ENCODE measurements around the gene COA7. TPM values are rescaled to one million over a fixed set of nuclear protein-coding genes. Genes with fewer than 3 reads are reported as not detected.

The COA7 gene
- total RNA-seq, 2 experiments from 2014 or later, result 7.0 to 26.1 TPM

DNA sequence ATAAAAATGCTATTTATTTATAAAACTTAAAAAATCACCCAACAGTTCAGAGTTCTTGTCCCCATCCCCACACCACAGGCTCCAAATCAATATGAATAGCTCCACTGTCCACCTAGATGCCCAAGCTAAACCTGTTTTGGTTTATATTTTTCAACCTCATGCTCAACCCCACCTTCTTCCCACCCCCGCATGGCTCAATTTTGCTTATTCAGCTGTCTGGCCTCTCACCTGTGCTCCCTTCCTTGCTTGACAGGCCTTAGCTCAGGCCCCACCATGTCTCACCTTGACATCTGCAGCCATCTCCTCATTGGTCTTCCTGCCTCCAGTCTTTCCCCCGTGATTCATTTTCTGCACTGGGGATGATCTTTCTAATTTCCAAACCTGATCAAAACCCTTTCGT is 17.8 kb downstream of the COA7 start:
- Histone ChIP-seq H3K4me3 (ENCODE audit: low read depth, low read length, poor library complexity, severe bottlenecking) (no peak overlapping the region), H3K9me2 (ENCODE audit: insufficient read depth, low read length) (no peaks in the 10 kb centered on the region), H2AFZ (ENCODE audit: low read length) (no peak overlapping the region), H3K27ac (ENCODE audit: low read depth, low read length, poor library complexity, severe bottlenecking) (no peak overlapping the region), H3K36me3 (ENCODE audit: insufficient read depth, low read length) (peaks cover 8% of the 10 kb centered on the region), H3K4me1 (ENCODE audit: insufficient read depth, low read length, poor library complexity, severe bottlenecking) (no peaks in the 10 kb centered on the region), H3K4me2 (ENCODE audit: low read length) (no peak overlapping the region), H3K79me2 (ENCODE audit: insufficient read depth, low read depth, low read length) (no peaks in the 10 kb centered on the region), H3K9me3 (ENCODE audit: low read length) (no peaks in the 10 kb centered on the region), H4K20me1 (ENCODE audit: insufficient read depth, low read length) (no peaks in the 10 kb centered on the region)
- POLR2A ChIA-PET, result interaction anchor here (0.6 to 1.3 kb wide), 2 partner anchors 11 to 276 kb away, joined by 3 read pairs; partner anchors contain the start of genes ORC1 and PRPF38A
- TF ChIP-seq EZH2phosphoT487 (IDR thresholded peaks at IDR 0.05; ENCODE audit: borderline replicate concordance, low read depth, low read length), result no peak
- TF ChIP-seq, protein P1, sequence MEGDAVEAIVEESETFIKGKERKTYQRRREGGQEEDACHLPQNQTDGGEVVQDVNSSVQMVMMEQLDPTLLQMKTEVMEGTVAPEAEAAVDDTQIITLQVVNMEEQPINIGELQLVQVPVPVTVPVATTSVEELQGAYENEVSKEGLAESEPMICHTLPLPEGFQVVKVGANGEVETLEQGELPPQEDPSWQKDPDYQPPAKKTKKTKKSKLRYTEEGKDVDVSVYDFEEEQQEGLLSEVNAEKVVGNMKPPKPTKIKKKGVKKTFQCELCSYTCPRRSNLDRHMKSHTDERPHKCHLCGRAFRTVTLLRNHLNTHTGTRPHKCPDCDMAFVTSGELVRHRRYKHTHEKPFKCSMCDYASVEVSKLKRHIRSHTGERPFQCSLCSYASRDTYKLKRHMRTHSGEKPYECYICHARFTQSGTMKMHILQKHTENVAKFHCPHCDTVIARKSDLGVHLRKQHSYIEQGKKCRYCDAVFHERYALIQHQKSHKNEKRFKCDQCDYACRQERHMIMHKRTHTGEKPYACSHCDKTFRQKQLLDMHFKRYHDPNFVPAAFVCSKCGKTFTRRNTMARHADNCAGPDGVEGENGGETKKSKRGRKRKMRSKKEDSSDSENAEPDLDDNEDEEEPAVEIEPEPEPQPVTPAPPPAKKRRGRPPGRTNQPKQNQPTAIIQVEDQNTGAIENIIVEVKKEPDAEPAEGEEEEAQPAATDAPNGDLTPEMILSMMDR (conservative IDR thresholded peaks at IDR 0.05; ENCODE audit: low read length), result no peak
- intact Hi-C loops (cut with micrococcal nuclease; ENCODE audit: unreplicated experiment), result no loop called here
- BruUV-seq (replicated peaks), result no TSS peak
- DNase-seq (ENCODE audit: low spot score), result no peak
- CTCF ChIA-PET (ENCODE audit: unreplicated experiment), result no interaction called here

DNA sequence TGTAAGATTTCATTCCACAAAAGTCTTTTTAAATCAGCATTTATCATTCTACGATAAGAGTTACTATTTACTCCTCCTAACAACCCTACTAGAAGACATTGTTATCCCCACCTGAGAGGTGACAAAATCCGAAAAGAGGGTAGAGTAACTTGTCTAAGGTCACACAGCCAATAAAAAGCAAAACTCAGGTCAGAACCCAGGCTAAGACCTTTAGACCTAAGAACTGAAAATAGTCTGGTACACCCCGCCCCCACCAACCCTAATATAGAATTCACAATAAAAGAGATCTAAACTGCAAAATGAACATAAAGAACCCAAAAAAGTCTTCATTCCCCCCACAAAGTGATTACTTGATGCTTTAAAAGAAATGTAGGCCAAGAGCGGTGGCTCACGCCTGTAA is 18.6 kb downstream of the COA7 start:
- ChIA-PET POLR2A (interaction anchor here (0.6 to 1.2 kb wide), 4 partner anchors 219 to 313 kb away, joined by 3 to 6 read pairs (median 3); partner anchors contain the start of gene CC2D1B), CTCF (ENCODE audit: unreplicated experiment) (no interaction called here)
- H4K20me1 ChIP-seq (ENCODE audit: insufficient read depth, low read length), result no peaks in the 10 kb centered on the region
- BruUV-seq (replicated peaks), result no TSS peak
- no peak overlapping the region for H3K27ac ChIP-seq (ENCODE audit: low read depth, low read length, poor library complexity, severe bottlenecking)
- DNase-seq (ENCODE audit: low spot score), result no peak
- no peak overlapping the region for H3K4me3 ChIP-seq (ENCODE audit: low read depth, low read length, poor library complexity, severe bottlenecking)
- H2AFZ ChIP-seq (ENCODE audit: low read length), result no peak overlapping the region
- intact Hi-C loops (cut with micrococcal nuclease; ENCODE audit: unreplicated experiment), result no loop called here
- no peaks in the 10 kb centered on the region for H3K9me2 ChIP-seq (ENCODE audit: insufficient read depth, low read length)
- peaks cover 8% of the 10 kb centered on the region for H3K4me1 ChIP-seq (ENCODE audit: insufficient read depth, low read length, poor library complexity, severe bottlenecking)
- no peak overlapping the region for H3K4me2 ChIP-seq (ENCODE audit: low read length)
- no peaks in the 10 kb centered on the region; the same call in 1 of the 2 replicates for H3K36me3 ChIP-seq (ENCODE audit: insufficient read depth, low read length)
- TF ChIP-seq, protein P1 (conservative IDR thresholded peaks at IDR 0.05; ENCODE audit: low read length), result no peak
- TF ChIP-seq EZH2phosphoT487 (IDR thresholded peaks at IDR 0.05; ENCODE audit: borderline replicate concordance, low read depth, low read length), result no peak
- H3K79me2 ChIP-seq (ENCODE audit: insufficient read depth, low read depth, low read length), result no peaks in the 10 kb centered on the region
- no peaks in the 10 kb centered on the region for H3K9me3 ChIP-seq (ENCODE audit: low read length)

DNA sequence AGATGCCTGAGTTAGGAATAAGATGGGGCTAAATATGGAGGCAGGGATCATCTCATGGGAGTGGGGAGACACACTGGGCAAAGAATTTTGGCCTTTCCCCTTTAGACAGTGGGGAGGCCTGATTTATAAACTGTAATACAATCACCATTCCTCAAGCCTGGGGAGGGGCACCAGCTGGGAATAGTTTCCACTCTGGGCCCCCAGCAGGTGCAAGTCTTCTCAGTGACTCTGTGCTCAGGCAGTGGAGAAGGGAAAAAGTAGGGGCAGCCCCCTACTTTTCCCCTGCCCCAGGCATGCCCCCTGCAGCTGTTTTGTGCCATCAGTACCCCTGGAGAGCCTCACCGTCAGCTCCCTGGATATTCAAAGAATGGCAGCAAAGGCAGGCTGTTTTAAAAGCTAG is 19.1 kb downstream of the COA7 start:
- intact Hi-C loops (cut with micrococcal nuclease; ENCODE audit: unreplicated experiment), result no loop called here
- Histone ChIP-seq H3K27ac (ENCODE audit: low read depth, low read length, poor library complexity, severe bottlenecking) (no peak overlapping the region), H3K4me1 (ENCODE audit: insufficient read depth, low read length, poor library complexity, severe bottlenecking) (peaks cover 10% of the 10 kb centered on the region), H4K20me1 (ENCODE audit: insufficient read depth, low read length) (no peaks in the 10 kb centered on the region), H3K9me2 (ENCODE audit: insufficient read depth, low read length) (no peaks in the 10 kb centered on the region), H3K9me3 (ENCODE audit: low read length) (no peaks in the 10 kb centered on the region), H3K36me3 (ENCODE audit: insufficient read depth, low read length) (no peaks in the 10 kb centered on the region; the same call in 1 of the 2 replicates), H2AFZ (ENCODE audit: low read length) (no peak overlapping the region), H3K79me2 (ENCODE audit: insufficient read depth, low read depth, low read length) (no peaks in the 10 kb centered on the region), H3K4me2 (ENCODE audit: low read length) (no peak overlapping the region), H3K4me3 (ENCODE audit: low read depth, low read length, poor library complexity, severe bottlenecking) (no peak overlapping the region)
- no peak for TF ChIP-seq EZH2phosphoT487 (IDR thresholded peaks at IDR 0.05; ENCODE audit: borderline replicate concordance, low read depth, low read length)
- TF ChIP-seq, protein P1 (conservative IDR thresholded peaks at IDR 0.05; ENCODE audit: low read length), result no peak
- POLR2A ChIA-PET, result interaction anchor here (0.6 to 1.2 kb wide), 3 partner anchors 218 to 311 kb away, joined by 3 read pairs; no protein-coding TSS in a partner anchor
- CTCF ChIA-PET (ENCODE audit: unreplicated experiment), result no interaction called here
- BruUV-seq (replicated peaks), result no TSS peak
- DNase-seq (ENCODE audit: low spot score), result no peak

Data from OCI-LY7 (cell line).